B cell (primary cell): ENCODE data around the gene TADA1. TPM values are rescaled to one million over a fixed set of nuclear protein-coding genes. Genes with fewer than 3 reads are reported as not detected.

Source experiments
- ATAC-seq: fragments of 200-7000 bp; cut with Tn5 transposase; one replicate; pipeline ENCODE4 v1.10.0; 2021; ENCODE audit warnings: low read depth, mild to moderate bottlenecking, moderate number of reproducible peaks, moderate library complexity
- CTCF ChIA-PET: fragments of 350-600 bp; sonication (Branson Sonifier 250); formaldehyde crosslinking; loops from one replicate; lab custom pipeline; 2021; ENCODE audit warnings: antibody characterized with exemption, inconsistent platforms; lab: Charles Lee
- POLR2A ChIA-PET: fragments of 350-600 bp; sonication (Branson Sonifier 250); formaldehyde crosslinking; loops from one replicate; lab custom pipeline; 2021; ENCODE audit warnings: antibody characterized with exemption; lab: Charles Lee
- DNase-seq: peaks from one replicate; pipeline ENCODE4 v3.0.0; 2013
- H2AFZ ChIP-seq: 2 replicates; pipeline ENCODE4 v1.6.1; 2012; ENCODE audit warnings: mild to moderate bottlenecking, low read depth, low read length; ENCODE audit not compliant: insufficient read depth, poor library complexity, severe bottlenecking
- H3K27ac ChIP-seq, 2 donors: 1 replicate in 1 of 2; 2 replicates in 1 of 2; pipeline ENCODE4 v1.5.1; 2012 to 2013; ENCODE audit warnings: low read length in 2 of 2, mild to moderate bottlenecking in 2 of 2, moderate library complexity in 1 of 2
- H3K27me3 ChIP-seq, 4 experiments: fragments of 200-600 bp in 1 of 4; sonication (generic) in 1 of 4; replicated peaks in 1 of 4; 1 replicate in 2 of 4; 2 replicates in 2 of 4; pipeline versions ENCODE4 v1.6.1 to v1.7.0; 2013 to 2016; ENCODE audit warnings: low read length in 3 of 4, mild to moderate bottlenecking in 2 of 4, mixed read lengths in 1 of 4, moderate library complexity in 1 of 4; ENCODE audit not compliant: insufficient read depth in 4 of 4, control insufficient read depth in 3 of 4; ENCODE audit errors: control extremely low read depth in 1 of 4
- H3K36me3 ChIP-seq, 2 experiments: replicated peaks in 1 of 2; 1 replicate in 1 of 2; 2 replicates in 1 of 2; pipeline versions ENCODE4 v1.6.1 to v1.7.1; 2013; ENCODE audit warnings: low read length in 1 of 2; ENCODE audit not compliant: insufficient read depth in 2 of 2, control insufficient read depth in 1 of 2; ENCODE audit errors: control extremely low read depth in 1 of 2, extremely low read depth in 1 of 2
- H3K4me1 ChIP-seq, 2 donors: fragments of 200-600 bp in 1 of 2; sonication (generic) in 1 of 2; 1 replicate in 1 of 2; 2 replicates in 1 of 2; pipeline versions ENCODE4 v1.5.1 to v1.6.1; 2013 to 2017; ENCODE audit warnings: low read length in 2 of 2; ENCODE audit not compliant: control insufficient read depth in 2 of 2, insufficient read depth in 2 of 2
- H3K4me2 ChIP-seq: replicated peaks from 2 replicates; pipeline ENCODE3; 2012; ENCODE audit warnings: mild to moderate bottlenecking, low read depth, low read length; ENCODE audit not compliant: poor library complexity, severe bottlenecking
- H3K4me3 ChIP-seq, 5 experiments: fragments of 200-600 bp in 1 of 5; sonication (generic) in 1 of 5; 1 replicate in 3 of 5; 2 replicates in 2 of 5; pipeline versions ENCODE4 v1.5.1 to v1.7.0; 2011 to 2016; ENCODE audit warnings: low read length in 4 of 5, mild to moderate bottlenecking in 4 of 5, low read depth in 2 of 5, control low read depth in 1 of 5, moderate library complexity in 1 of 5; ENCODE audit not compliant: insufficient read depth in 1 of 5; ENCODE audit errors: control extremely low read depth in 1 of 5, extremely low read depth in 1 of 5
- H3K79me2 ChIP-seq: fragments of 200-600 bp; sonication (generic); one replicate; pipeline ENCODE4 v1.6.0; 2016; ENCODE audit warnings: low read length; ENCODE audit not compliant: control insufficient read depth, insufficient read depth
- H3K9ac ChIP-seq: fragments of 200-600 bp; sonication (generic); 2 replicates; pipeline ENCODE4 v1.6.1; 2017; ENCODE audit warnings: mild to moderate bottlenecking, low read length, moderate library complexity
- H3K9me3 ChIP-seq, 3 donors: one replicate each; pipeline versions ENCODE4 v1.6.1 to v1.7.1; 2013; ENCODE audit warnings: low read length in 2 of 3; ENCODE audit not compliant: control insufficient read depth in 2 of 3, insufficient read depth in 1 of 3; ENCODE audit errors: control extremely low read depth in 1 of 3
- H4K20me1 ChIP-seq: 2 replicates; pipeline ENCODE4 v1.6.0; 2012; ENCODE audit warnings: mild to moderate bottlenecking, low read length; ENCODE audit not compliant: insufficient read depth, control insufficient read depth, poor library complexity, severe bottlenecking
- H3K27ac Mint-ChIP-seq: one replicate; pipeline ENCODE4 v1.8.0; 2021; ENCODE audit warnings: mixed read lengths
- H3K27me3 Mint-ChIP-seq: one replicate; pipeline ENCODE4 v1.8.0; 2021; ENCODE audit warnings: mixed read lengths
- H3K4me1 Mint-ChIP-seq: one replicate; pipeline ENCODE4 v1.8.0; 2021; ENCODE audit warnings: mixed read lengths
- H3K4me3 Mint-ChIP-seq: one replicate; pipeline ENCODE4 v1.8.0; 2021; ENCODE audit warnings: mixed read lengths
- H3K9me3 Mint-ChIP-seq: one replicate; pipeline ENCODE4 v1.8.0; 2022; ENCODE audit warnings: mixed read lengths; ENCODE audit not compliant: insufficient read depth
- EZH2 ChIP-seq: IDR thresholded peaks from 2 replicates; pipeline ENCODE4 v1.6.1; 2012; ENCODE audit warnings: borderline replicate concordance, low read depth, mild to moderate bottlenecking, moderate library complexity, low read length; ENCODE audit not compliant: insufficient read depth, poor library complexity, severe bottlenecking
- WGBS: methylation state at CpG from one replicate; pipeline ENCODE4 v1.1.5; 2013; ENCODE audit warnings: missing lambda C conversion rate; ENCODE audit not compliant: insufficient coverage; 5-methylcytosine and 5-hydroxymethylcytosine counted together
- intact Hi-C: fragments of 100-400 bp; cut with micrococcal nuclease; formaldehyde crosslinking; loops from one replicate; pipeline ENCODE4 v1.10.0; 2022
- polyA plus RNA-seq: library from polyadenylated mRNA; depleted of rRNA; stranded (reverse); fragments of >200 nt; gene quantifications from 2 replicates; pipeline ENCODE4 v1.2.3, GENCODE V29; 2012
- total RNA-seq, 2 donors: library from RNA; stranded (reverse); fragments of 120-200 nt in 1 of 2; gene quantifications; 1 replicate in 1 of 2; 2 replicates in 1 of 2; pipeline versions ENCODE4 v1.2.3 to v1.2.4, GENCODE V29; 2013 to 2022
- TF ChIP-seq, protein P1 (sequence below): fragments of 200-600 bp; IDR thresholded peaks from one replicate; pipeline ENCODE4 v1.8.0; 2022; ENCODE audit warnings: antibody characterized with exemption, mild to moderate bottlenecking

The TADA1 gene
- total and polyA plus RNA-seq, 2 donors (not counting 1 experiment from before 2014, with no cell fraction given), result 12.0 to 12.9 TPM

DNA sequence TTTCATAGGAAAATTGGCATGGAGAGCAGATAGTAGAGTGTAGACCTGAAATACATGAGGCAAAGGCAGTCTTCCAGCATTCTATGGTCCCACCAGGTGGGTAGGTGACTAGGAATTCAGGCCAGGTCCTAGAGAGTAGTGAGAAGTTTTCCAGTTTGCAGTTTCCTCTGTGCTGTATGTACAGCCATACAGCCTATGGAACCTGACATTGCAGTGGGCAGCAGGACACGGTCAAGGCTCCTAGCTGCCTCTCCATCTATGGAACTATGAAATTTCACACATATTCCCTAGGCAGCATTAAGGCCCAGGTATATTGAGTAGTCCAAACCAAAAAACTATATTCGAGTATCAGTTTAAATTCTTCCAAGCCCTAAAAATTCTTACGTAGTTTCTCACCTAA, 20.5 kb downstream of the TADA1 start:
- Histone ChIP-seq H3K9me3 (no peaks in the 10 kb centered on the region), H3K79me2 (no peaks in the 10 kb centered on the region), H3K4me2 (no peak overlapping the region), H2AFZ (no peak overlapping the region), H3K27ac (no peak overlapping the region), H3K9ac (no peak overlapping the region), H4K20me1 (peaks cover 3% of the 10 kb centered on the region), H3K27me3 (no peaks in the 10 kb centered on the region), H3K4me3 (no peak overlapping the region), H3K4me1 (peaks cover 3 to 6% of the 10 kb centered on the region in 2 donors), H3K36me3 (peaks cover 2 to 77% of the 10 kb centered on the region in 2 experiments)
- Mint-ChIP-seq H3K4me1 (peaks cover 16% of the 10 kb centered on the region), H3K27me3 (no peaks in the 10 kb centered on the region), H3K4me3 (no peak overlapping the region), H3K9me3 (no peaks in the 10 kb centered on the region), H3K27ac (no peak overlapping the region)
- CTCF ChIA-PET, result no interaction called here
- DNase-seq (no peak), ATAC-seq (no peak)
- no peak for TF ChIP-seq EZH2
- TF ChIP-seq, protein P1, sequence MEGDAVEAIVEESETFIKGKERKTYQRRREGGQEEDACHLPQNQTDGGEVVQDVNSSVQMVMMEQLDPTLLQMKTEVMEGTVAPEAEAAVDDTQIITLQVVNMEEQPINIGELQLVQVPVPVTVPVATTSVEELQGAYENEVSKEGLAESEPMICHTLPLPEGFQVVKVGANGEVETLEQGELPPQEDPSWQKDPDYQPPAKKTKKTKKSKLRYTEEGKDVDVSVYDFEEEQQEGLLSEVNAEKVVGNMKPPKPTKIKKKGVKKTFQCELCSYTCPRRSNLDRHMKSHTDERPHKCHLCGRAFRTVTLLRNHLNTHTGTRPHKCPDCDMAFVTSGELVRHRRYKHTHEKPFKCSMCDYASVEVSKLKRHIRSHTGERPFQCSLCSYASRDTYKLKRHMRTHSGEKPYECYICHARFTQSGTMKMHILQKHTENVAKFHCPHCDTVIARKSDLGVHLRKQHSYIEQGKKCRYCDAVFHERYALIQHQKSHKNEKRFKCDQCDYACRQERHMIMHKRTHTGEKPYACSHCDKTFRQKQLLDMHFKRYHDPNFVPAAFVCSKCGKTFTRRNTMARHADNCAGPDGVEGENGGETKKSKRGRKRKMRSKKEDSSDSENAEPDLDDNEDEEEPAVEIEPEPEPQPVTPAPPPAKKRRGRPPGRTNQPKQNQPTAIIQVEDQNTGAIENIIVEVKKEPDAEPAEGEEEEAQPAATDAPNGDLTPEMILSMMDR, result no peak
- POLR2A ChIA-PET, result no interaction called here
- WGBS, result 100% methylated on average over 1 of the region's 3 CpGs
- intact Hi-C loops, result no loop called here

DNA sequence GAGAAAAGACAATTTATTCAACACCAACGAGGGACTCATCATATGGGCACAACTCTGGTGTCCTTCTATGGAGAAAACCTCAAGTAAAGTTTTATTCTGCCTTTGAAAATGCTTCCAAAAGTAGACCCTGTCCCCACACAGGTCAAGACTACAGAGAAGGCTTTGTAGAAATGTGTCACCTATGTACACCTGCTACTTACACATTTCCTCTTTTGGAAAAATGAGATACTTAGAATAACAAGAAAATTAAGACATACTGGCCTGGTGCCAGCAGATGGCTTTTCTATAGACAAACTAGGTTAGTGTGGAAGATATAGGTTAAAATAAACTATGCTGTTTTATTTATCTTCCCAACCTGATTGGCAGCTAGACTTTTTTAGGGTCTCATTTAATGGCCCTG, 23.1 kb downstream of the TADA1 start:
- Histone ChIP-seq H3K9me3 (no peaks in the 10 kb centered on the region), H3K27ac (peak overlapping the region in 1 of 2 donors; percentile 7), H3K4me1 (no peaks in the 10 kb centered on the region), H3K36me3 (peaks cover 2 to 79% of the 10 kb centered on the region in 2 experiments), H3K4me2 (no peak overlapping the region), H2AFZ (no peak overlapping the region), H3K4me3 (no peak overlapping the region), H3K79me2 (no peaks in the 10 kb centered on the region), H3K27me3 (no peaks in the 10 kb centered on the region), H4K20me1 (peaks cover 9% of the 10 kb centered on the region), H3K9ac (no peak overlapping the region)
- CTCF ChIA-PET, result interaction anchor here (1.6 kb wide), 1 partner anchor 23 kb away, joined by 3 read pairs; the partner anchor contains the start of gene TADA1
- no CpG with 5 or more reads among the region's 1 CpG for WGBS
- intact Hi-C loops, result no loop called here
- TF ChIP-seq, protein P1, result no peak
- no peak for TF ChIP-seq EZH2
- ATAC-seq, result no peak
- POLR2A ChIA-PET, result no interaction called here
- H3K27ac Mint-ChIP-seq, result no peak overlapping the region
- peaks cover 3% of the 10 kb centered on the region for H3K4me1 Mint-ChIP-seq
- H3K9me3 Mint-ChIP-seq, result no peaks in the 10 kb centered on the region
- no peak for DNase-seq
- H3K27me3 Mint-ChIP-seq, result no peaks in the 10 kb centered on the region
- no peak overlapping the region for H3K4me3 Mint-ChIP-seq
